ENCODE data around the gene GNA14.
"Not testable (repeated sequence)": the region's sequence is repeated elsewhere in the genome, so short reads cannot be mapped to it uniquely, and the experiment has no call there.

GNA14 gene

GRCh38 chr9:77648234-77649108, at the start of gene GNA14:
GNA14 (minus strand) TSS chr9:77648322; CDS start chr9:77647793, 529 bp downstream.
- DNase-seq (ENCODE audit: extremely low read depth in 1 of 2, low read depth in 1 of 2), result no peak

DNA sequence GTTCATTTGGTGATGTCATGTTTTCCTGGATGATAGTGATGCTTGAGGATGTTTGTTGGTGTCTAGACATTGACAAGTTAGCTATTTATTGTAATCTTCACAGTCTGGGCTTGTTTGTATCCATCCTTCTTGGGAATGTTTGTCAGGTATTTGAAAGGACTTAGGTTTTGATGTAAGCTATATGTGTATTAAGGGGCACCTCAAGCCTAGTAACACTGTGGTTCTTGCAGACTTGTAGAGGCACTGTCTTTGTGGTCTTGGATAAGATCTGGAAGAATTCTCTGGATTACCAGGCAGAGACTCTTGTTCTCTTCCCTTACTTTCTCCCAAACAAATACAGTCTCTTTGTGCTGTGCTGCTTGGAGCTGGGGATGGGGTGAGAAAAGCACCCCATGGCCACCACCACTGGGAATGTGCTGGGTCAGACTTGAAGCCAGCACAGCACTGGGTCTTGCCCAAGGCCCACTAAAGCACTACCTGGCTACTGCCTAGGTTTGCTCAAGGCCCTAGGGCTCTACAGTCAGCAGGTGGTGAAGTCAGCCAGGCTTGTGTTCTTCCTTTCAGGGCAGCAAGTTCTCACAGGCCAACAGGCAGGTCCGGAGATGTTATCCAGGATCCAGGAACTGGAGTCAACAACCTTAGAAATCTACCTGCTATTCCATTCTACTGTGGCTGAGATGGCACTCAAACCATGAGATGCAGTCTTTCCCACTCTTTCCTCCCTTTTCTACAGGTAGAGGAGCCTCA, 49.3 kb upstream of the GNA14 start:
- DNase-seq (ENCODE audit: extremely low read depth in 1 of 2, low read depth in 1 of 2), result no peak

- DNase-seq (ENCODE audit: extremely low read depth in 1 of 2, low read depth in 1 of 2), result not testable (repeated sequence)
Measured at GRCh38 chr9:77690723-77691122, 42.6 kb upstream of the GNA14 start.

- not testable (repeated sequence) for DNase-seq (ENCODE audit: extremely low read depth in 1 of 2, low read depth in 1 of 2)
Measured at GRCh38 chr9:77690119-77690518, 42.0 kb upstream of the GNA14 start.

DNA sequence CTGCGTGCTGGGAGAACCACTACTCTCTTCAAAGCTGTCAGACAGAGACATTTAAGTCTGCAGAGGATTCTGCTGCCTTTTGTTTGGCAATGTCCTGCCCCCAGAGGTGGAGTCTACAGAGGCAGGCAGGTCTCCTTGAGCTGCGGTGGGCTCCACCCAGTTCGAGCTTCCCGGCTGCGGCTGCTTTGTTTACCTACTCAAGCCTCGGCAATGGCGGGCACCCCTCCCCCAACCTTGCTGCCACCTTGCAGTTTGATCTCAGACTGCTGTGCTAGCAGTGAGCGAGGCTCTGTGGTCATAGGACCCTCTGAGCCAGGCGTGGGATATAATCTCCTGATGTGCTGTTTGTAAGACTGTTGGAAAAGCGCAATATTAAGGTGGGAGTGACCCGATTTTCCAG, 39.6 kb upstream of the GNA14 start:
- DNase-seq (ENCODE audit: extremely low read depth in 1 of 2, low read depth in 1 of 2), result not testable (repeated sequence)

DNA sequence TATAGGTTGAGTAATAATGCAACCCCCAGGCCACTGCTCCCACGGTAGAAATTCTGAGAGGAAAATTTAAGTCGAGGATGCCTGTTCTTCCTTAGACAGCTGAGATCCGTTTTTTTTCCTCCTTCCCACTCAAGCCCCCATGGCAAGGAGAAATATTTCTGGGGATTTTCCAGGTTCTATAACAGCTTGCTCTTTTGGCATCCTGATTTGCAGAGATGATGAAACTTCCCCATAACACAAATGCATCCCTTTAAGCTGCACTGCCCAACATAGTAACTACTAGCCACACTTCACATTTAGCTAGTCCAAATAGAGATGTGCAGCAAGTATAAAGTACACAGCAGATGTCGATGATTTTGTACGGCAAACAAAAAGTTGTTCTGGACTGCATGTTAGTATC, 32.5 kb upstream of the GNA14 start:
- no peak for DNase-seq (ENCODE audit: extremely low read depth in 1 of 2, low read depth in 1 of 2)

GRCh38 chr9:77679661-77680368, 31.7 kb upstream of the GNA14 start:
- DNase-seq (ENCODE audit: extremely low read depth in 1 of 2, low read depth in 1 of 2), result no peak

- no peak for DNase-seq (ENCODE audit: extremely low read depth in 1 of 2, low read depth in 1 of 2)
Measured at GRCh38 chr9:77679088-77679487, 31.0 kb upstream of the GNA14 start.

DNA sequence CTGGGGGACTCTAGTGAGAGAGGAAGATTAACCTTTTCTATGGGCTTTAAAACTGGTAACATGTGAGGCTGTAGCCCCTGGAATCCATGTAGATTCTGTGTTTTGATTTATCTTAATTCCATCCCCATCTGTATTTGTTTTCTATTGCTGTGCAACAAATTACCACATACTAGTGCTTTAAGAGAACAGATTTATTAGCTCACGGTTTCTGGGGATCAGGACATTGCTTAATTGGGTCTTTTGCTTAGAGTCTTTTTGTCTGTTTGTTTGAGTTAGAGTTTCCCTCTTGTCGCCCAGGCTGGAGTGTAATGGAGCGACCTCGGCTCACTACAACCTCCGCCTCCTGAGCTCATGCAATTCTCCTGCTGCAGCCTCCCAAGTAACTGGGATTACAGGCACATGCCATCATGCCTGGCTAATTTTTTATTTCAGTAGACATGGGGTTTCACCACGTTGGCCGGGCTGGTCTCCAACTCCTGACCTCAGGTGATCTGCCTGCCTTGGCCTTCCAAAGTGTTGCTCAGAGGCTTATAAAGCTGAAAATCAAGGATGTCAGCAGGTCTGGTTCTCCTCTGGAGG, 29.9 kb upstream of the GNA14 start:
- no peak for DNase-seq (ENCODE audit: extremely low read depth in 1 of 2, low read depth in 1 of 2)

GRCh38 chr9:77677397-77677796, 29.3 kb upstream of the GNA14 start:
- no peak for DNase-seq (ENCODE audit: extremely low read depth in 1 of 2, low read depth in 1 of 2)

DNA sequence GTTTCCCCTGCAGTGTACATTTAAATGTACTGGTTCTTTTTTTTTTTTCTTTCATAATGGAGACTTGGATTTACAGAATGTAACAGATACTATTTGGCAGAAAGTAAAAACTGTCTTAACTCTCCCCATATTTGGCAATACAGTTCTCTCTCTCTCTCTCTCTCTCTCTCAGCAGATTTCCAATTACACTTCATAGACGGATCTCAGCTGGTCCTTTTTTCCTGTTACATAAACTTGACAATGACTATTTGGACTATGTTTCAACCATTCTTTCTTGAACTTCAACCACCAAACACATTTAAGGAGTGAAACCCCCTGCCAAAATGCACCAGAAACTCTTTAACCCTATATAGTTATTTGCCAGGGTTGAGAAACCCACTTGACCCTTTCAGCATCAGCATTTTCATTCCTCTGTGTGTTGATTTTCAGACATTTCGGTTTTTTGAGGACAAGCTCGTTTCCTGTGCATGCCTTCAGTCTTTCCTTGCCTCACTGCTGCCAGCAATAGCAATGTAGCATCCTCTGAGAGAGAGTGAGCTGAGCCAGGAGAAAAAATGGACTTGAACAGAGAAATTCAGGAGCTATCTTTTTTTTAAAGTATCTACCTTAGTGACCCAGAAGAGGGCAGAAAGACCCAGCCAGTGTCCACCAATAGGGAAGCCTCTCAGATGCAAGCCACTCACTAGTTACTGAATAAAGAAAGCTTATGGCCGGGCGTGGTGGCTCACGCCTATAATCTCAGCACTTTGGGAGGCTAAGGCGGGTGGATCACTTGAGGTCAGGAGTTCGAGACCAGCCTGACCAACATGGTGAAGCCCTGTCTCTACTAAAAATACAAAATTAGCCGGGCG, 26.0 kb upstream of the GNA14 start:
- no peak for DNase-seq (ENCODE audit: extremely low read depth in 1 of 2, low read depth in 1 of 2)

DNA sequence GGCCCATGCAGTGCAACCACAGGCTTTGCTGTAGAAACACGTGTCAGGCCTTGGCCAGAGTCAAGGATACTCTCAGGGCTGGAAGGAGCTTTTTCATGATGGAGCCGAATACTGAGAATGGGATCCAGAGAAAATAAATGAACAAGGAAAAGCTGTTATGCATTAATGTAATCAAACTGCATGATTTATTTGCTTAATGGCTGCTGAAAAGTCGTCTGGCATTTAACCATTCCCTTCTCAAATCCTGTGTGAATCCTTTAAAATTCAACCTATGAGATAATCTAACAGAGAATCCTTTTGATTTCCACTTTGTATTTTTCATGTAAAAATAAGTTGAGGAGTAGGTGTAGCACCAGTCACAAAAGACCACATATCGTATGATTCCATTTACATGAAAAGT, 24.1 kb upstream of the GNA14 start:
- DNase-seq (ENCODE audit: extremely low read depth in 1 of 2, low read depth in 1 of 2), result no peak

DNA sequence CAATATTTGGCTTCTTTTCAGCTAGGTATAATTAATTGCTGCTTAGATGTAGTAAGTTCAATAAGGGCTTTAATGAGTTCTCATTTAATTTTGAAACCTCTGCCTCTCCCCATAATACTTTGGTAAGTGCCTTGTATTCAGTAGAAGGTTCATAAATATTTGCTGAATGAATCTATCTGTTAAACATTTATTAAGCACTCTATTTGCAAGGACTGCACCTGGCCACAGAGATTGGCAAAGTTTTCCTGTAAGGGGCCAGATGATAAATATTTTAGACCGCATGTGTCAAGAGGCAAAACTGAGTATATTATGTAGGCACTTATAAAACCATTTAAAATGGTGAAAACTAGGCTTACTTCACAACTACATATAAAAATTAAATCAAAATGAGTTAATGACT, 19.0 kb upstream of the GNA14 start:
- no peak for DNase-seq (ENCODE audit: extremely low read depth in 1 of 2, low read depth in 1 of 2)

DNA sequence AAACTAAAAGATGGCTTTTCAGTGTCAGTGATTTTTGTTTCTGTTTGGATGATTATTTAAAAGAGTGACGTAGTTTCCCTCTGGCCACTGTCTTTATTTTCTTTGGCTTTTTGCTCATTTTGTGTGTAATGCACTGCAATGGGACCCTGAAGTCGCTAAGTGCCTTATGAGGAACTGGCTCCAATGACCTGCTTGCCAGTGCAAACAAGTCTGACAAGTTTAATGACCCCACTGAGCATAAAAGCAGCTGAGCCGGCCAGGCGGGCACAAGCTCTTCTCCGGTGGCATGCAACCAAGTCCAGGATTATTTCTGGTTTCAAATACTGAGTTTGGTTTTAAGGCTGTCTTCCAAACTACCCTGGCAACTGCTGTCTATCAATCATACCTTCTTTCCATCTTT, 15.6 kb upstream of the GNA14 start:
- DNase-seq (ENCODE audit: extremely low read depth in 1 of 2, low read depth in 1 of 2), result no peak

GRCh38 chr9:77661566-77662085, 13.5 kb upstream of the GNA14 start:
- no peak for DNase-seq (ENCODE audit: extremely low read depth in 1 of 2, low read depth in 1 of 2)

GRCh38 chr9:77659926-77660325, 11.8 kb upstream of the GNA14 start:
- no peak for DNase-seq (ENCODE audit: extremely low read depth in 1 of 2, low read depth in 1 of 2)

DNA sequence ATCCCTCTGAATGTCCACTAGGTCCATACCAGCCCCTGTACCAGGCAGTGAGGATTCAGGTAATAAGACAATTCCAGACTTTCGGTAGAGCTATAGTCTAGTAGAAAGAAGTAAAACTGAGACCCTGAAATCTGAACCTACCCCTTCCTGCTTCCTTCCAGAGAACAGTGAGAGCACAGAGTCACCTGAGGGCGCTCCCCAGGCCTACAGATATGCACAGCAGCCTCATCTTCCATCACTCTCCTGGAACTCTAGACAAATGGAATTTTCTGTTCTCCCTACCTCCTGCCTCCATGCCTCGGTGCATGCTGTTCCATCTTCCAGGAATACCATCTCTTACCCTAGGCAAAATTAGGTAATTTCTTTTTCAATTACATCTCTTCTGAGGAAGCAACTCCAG, 3.1 kb upstream of the GNA14 start:
- DNase-seq (ENCODE audit: extremely low read depth in 1 of 2, low read depth in 1 of 2), result no peak

- DNase-seq (ENCODE audit: extremely low read depth in 1 of 2, low read depth in 1 of 2), result no peak
Measured at GRCh38 chr9:77649109-77649812, 1.1 kb upstream of the GNA14 start.

Data from stimulated activated CD8-positive, alpha-beta memory T cell treated with anti-CD3 and anti-CD28 coated beads, Interleukin-7, amount 100 ng/mL, for 48 hours (primary cell).